SH-SY5Y (cell line): Measurements from ENCODE around the gene RASGEF1C.

ENCODE experiments used
- GATA2 ChIP-seq: IDR thresholded peaks from 2 replicates; pipeline ENCODE4 v1.6.1; 2011; ENCODE audit warnings: mild to moderate bottlenecking, low read depth, low read length
- GATA3 ChIP-seq: IDR thresholded peaks from 2 replicates; pipeline ENCODE4 v1.6.1; 2011; ENCODE audit warnings: low read depth, mild to moderate bottlenecking, low read length, moderate library complexity

DNA sequence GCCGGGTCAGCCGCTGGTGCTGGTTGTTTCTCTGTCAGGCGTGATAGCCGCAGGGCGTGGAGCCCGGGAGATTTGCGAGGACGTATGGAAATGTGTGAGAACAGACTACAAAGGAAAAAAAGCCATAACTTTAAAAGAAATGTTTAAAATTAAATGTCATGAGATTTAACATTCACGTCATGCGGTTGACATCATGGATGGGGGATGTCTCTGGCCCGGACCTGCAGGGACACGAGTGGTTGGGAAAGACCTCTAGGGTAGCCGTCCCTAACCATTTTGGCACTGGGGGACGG lies 136.8 kb downstream of the RASGEF1C start:
- TF ChIP-seq GATA2 (no peak), GATA3 (no peak)
